Left ventricle myocardium inferior (tissue), 1 donor: Measurements from ENCODE around the gene GBX1. TPM values are rescaled to one million over a fixed set of nuclear protein-coding genes. Genes with fewer than 3 reads are reported as not detected.

Experiments
- DNase-seq: peaks from one replicate; pipeline ENCODE4 v3.0.0-alpha.2; 2020
- H3K27ac ChIP-seq: fragments of 200-600 bp; replicated peaks from 2 replicates; pipeline ENCODE4 v1.8.0; 2021
- H3K27me3 ChIP-seq: fragments of 200-600 bp; 2 replicates; pipeline ENCODE4 v1.8.0; 2021; ENCODE audit warnings: low read depth
- H3K36me3 ChIP-seq: fragments of 200-600 bp; 2 replicates; pipeline ENCODE4 v1.8.0; 2021
- H3K4me1 ChIP-seq: fragments of 200-600 bp; 2 replicates; pipeline ENCODE4 v1.8.0; 2021
- H3K4me3 ChIP-seq: fragments of 200-600 bp; 2 replicates; pipeline ENCODE4 v1.8.0; 2021; ENCODE audit warnings: mild to moderate bottlenecking, moderate library complexity
- H3K9me3 ChIP-seq: fragments of 200-600 bp; replicated peaks from 2 replicates; pipeline ENCODE4 v1.8.0; 2021
- intact Hi-C: fragments of 100-400 bp; cut with micrococcal nuclease; formaldehyde crosslinking; loops from one replicate; pipeline ENCODE4 v1.11.0; 2022
- total RNA-seq: library from RNA; stranded (reverse); fragmentation: NEBNext Ultra II Directional; extraction: Animal tissue kit (Norgen Biotek cat#: 25700); gene quantifications from one replicate; pipeline ENCODE4 v1.2.1, GENCODE V29; 2021
- TF ChIP-seq, protein P1 (sequence below): fragments of 200-600 bp; IDR thresholded peaks from 2 replicates; pipeline ENCODE4 v1.8.0; 2021; ENCODE audit warnings: antibody characterized with exemption, mild to moderate bottlenecking, borderline replicate concordance
- donor health status: DM: no; HTN: yes; CAD: no; lungs with severe emphysema.

GBX1 gene
- total RNA-seq, 1 donor from 2014 or later = 1.9 TPM

DNA sequence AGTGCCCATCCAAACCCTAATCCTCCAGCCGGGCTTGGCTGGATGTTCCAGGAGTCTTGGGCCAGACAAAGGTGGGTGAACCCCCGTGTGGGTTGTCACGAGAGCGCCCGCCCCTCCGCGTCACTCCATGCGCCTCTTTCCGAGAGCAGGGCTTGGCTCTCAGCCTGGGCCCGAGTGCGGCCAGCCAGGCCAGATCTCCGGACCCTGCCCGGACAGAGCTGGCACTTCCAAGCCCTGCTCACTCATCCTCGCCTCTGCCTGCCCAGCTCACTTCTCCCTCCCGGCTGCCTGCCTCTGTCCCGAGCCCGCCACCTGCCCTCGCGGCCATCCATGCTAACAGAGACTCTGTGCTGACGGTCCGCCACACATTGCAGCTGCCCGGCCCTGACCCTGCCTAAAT lies 46.6 kb downstream of the GBX1 start:
- no peaks in the 10 kb centered on the region for H3K9me3 ChIP-seq
- no peaks in the 10 kb centered on the region for H3K27me3 ChIP-seq
- no peak for DNase-seq
- H3K27ac ChIP-seq = no peak overlapping the region
- H3K36me3 ChIP-seq = peaks cover 57% of the 10 kb centered on the region
- TF ChIP-seq, protein P1, sequence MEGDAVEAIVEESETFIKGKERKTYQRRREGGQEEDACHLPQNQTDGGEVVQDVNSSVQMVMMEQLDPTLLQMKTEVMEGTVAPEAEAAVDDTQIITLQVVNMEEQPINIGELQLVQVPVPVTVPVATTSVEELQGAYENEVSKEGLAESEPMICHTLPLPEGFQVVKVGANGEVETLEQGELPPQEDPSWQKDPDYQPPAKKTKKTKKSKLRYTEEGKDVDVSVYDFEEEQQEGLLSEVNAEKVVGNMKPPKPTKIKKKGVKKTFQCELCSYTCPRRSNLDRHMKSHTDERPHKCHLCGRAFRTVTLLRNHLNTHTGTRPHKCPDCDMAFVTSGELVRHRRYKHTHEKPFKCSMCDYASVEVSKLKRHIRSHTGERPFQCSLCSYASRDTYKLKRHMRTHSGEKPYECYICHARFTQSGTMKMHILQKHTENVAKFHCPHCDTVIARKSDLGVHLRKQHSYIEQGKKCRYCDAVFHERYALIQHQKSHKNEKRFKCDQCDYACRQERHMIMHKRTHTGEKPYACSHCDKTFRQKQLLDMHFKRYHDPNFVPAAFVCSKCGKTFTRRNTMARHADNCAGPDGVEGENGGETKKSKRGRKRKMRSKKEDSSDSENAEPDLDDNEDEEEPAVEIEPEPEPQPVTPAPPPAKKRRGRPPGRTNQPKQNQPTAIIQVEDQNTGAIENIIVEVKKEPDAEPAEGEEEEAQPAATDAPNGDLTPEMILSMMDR = no peak
- intact Hi-C loops = no loop called here
- no peak overlapping the region for H3K4me3 ChIP-seq
- H3K4me1 ChIP-seq = peaks cover 23% of the 10 kb centered on the region

DNA sequence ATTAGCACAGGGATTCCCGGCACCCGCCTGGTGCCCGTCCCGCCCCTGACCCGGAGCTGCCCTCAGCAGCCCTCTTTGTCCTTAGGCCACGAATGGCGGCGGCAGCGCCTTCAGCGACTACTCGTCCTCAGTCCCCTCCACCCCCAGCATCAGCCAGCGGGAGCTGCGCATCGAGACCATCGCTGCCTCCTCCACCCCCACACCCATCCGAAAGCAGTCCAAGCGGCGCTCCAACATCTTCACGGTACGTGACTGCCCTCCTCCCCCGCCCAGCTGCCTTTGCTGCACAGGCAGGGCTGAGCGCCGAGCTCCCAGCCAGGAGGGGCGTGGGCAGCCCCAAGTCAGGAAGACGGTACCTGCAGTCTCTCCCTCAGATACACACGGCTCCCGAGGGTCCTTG lies 47.6 kb downstream of the GBX1 start:
- TF ChIP-seq, protein P1 = no peak
- peaks cover 57% of the 10 kb centered on the region for H3K36me3 ChIP-seq
- intact Hi-C loops = no loop called here
- no peak overlapping the region for H3K27ac ChIP-seq
- peaks cover 18% of the 10 kb centered on the region for H3K4me1 ChIP-seq
- no peak for DNase-seq
- H3K27me3 ChIP-seq = no peaks in the 10 kb centered on the region
- no peak overlapping the region for H3K4me3 ChIP-seq
- no peaks in the 10 kb centered on the region for H3K9me3 ChIP-seq

DNA sequence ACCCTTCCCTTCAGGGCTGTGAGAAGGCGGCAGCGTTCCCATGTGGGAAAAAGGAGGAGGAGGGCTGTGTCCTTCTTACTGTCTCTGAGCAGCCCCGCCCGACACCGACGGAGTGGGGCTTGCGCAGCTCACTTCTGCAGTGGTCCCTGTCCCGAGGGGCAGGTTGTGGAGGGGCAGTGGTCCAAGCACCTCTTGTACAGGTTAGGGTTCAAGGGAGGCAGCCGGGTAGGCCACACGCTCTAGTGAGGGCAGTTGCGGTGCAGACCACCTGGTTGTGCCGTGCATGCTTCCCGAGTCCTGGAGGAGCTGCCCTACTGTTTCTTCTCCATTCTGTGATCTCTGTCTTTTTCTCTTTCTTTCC lies 48.5 kb downstream of the GBX1 start:
- Histone ChIP-seq H3K4me1 (peaks cover 14% of the 10 kb centered on the region), H3K4me3 (no peak overlapping the region), H3K27ac (no peak overlapping the region), H3K9me3 (no peaks in the 10 kb centered on the region), H3K27me3 (no peaks in the 10 kb centered on the region), H3K36me3 (peaks cover 53% of the 10 kb centered on the region)
- intact Hi-C loops = no loop called here
- DNase-seq = no peak
- TF ChIP-seq, protein P1 = no peak

DNA sequence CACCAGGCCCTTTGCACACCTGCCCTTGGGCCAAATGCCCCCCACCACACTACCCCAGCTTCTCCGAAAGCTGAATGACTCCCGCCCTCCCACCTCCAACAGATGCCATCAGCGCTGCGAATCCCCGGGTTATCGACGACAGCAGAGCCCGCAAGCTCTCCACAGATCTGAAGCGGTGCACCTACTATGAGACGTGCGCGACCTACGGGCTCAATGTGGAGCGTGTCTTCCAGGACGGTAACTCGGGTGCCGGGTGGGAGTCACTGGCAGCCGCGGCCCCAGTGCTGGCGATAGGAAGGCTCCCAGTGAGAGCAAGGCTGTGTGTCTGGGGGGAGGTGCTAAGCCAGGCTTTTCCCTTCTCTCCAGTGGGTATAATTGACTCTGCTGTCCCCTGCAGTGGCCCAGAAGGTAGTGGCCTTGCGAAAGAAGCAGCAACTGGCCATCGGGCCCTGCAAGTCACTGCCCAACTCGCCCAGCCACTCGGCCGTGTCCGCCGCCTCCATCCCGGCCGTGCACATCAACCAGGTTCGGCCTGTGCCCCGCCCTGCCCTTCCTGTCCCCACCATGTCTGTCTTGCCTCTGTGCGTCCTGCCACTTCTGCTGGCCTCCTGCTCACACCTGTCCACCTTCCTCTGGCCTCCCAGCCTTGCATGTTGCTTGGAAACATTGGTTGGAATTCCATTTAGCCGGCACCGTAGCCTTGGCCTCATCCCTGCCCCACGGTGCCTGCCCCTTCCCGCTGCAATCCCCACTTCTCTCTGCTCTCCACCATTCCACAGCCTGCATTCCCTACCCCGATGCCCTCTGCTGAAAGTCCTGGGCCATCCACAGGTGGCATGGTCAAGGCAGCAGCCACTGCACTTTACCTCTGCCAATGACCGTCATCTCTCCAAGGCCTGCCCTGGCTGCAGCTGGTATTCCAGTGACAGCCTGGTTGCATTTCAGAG lies 49.1 kb downstream of the GBX1 start:
- Histone ChIP-seq H3K9me3 (no peaks in the 10 kb centered on the region), H3K4me1 (peaks cover 17% of the 10 kb centered on the region), H3K27ac (no peak overlapping the region), H3K4me3 (no peak overlapping the region), H3K36me3 (peaks cover 52% of the 10 kb centered on the region), H3K27me3 (no peaks in the 10 kb centered on the region)
- intact Hi-C loops = no loop called here
- TF ChIP-seq, protein P1 = no peak
- no peak for DNase-seq

DNA sequence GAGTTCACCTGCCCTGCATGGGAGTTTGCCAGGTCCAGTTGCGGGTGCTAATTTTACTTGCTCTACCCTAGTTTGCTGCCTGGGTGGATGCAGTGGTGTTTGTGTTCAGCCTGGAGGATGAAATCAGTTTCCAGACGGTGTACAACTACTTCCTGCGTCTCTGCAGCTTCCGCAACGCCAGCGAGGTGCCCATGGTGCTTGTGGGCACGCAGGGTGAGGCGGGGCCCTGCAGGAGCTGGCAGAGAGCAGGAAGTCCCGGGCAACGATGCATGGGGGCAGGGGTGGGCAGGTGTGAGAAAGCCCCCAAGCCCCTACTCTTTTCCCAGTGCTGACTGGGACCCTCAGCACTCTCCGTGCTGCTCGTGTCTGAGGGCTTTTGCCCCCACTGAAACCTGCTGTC lies 49.9 kb downstream of the GBX1 start:
- Histone ChIP-seq H3K4me1 (peaks cover 19% of the 10 kb centered on the region), H3K4me3 (no peak overlapping the region), H3K9me3 (no peaks in the 10 kb centered on the region), H3K36me3 (peaks cover 44% of the 10 kb centered on the region), H3K27ac (no peak overlapping the region), H3K27me3 (no peaks in the 10 kb centered on the region)
- TF ChIP-seq, protein P1 = no peak
- no peak for DNase-seq
- intact Hi-C loops = no loop called here
